Neuronal stem cell (in vitro differentiated cells): ENCODE measurements around the gene TBC1D16.

ENCODE experiments used
- DNase-seq: peaks from one replicate; pipeline ENCODE4 v3.0.0-alpha.2; 2013; ENCODE audit warnings: low spot score
- H2AFZ ChIP-seq: one replicate; pipeline ENCODE4 v1.6.1; 2013; ENCODE audit warnings: mild to moderate bottlenecking, low read length, inconsistent platforms
- H2AK5ac ChIP-seq: 2 replicates; pipeline ENCODE4 v1.6.1; 2013; ENCODE audit warnings: low read depth, mild to moderate bottlenecking, inconsistent platforms, low read length, moderate library complexity, mixed read lengths
- H2BK120ac ChIP-seq: 2 replicates; pipeline ENCODE4 v1.6.1; 2013; ENCODE audit warnings: low read depth, mild to moderate bottlenecking, inconsistent platforms, low read length, moderate library complexity, mixed read lengths
- H2BK12ac ChIP-seq: one replicate; pipeline ENCODE4 v1.6.1; 2013; ENCODE audit warnings: low read length, inconsistent platforms
- H2BK15ac ChIP-seq: 2 replicates; pipeline ENCODE4 v1.6.1; 2013; ENCODE audit warnings: mild to moderate bottlenecking, low read length, inconsistent platforms, mixed read lengths
- H2BK5ac ChIP-seq: one replicate; pipeline ENCODE4 v1.6.1; 2013; ENCODE audit warnings: inconsistent platforms, mild to moderate bottlenecking, low read length, moderate library complexity
- H3K14ac ChIP-seq: one replicate; pipeline ENCODE4 v1.6.1; 2013; ENCODE audit warnings: low read length, inconsistent platforms
- H3K18ac ChIP-seq: 2 replicates; pipeline ENCODE4 v1.6.1; 2013; ENCODE audit warnings: low read length, inconsistent platforms
- H3K23ac ChIP-seq: 2 replicates; pipeline ENCODE4 v1.6.1; 2013; ENCODE audit warnings: low read depth, mild to moderate bottlenecking, mixed read lengths, low read length, inconsistent platforms; ENCODE audit not compliant: poor library complexity
- H3K27ac ChIP-seq: replicated peaks from 3 replicates; pipeline ENCODE4 v1.5.1; 2013; ENCODE audit warnings: low read length, inconsistent platforms
- H3K27me3 ChIP-seq, 3 experiments: 2 replicates each; pipeline ENCODE4 v1.6.1; 2013; ENCODE audit warnings: low read length in 3 of 3, mild to moderate bottlenecking in 2 of 3, inconsistent platforms in 1 of 3, low read depth in 1 of 3, mixed read lengths in 1 of 3, moderate library complexity in 1 of 3; ENCODE audit not compliant: control insufficient read depth in 3 of 3, insufficient read depth in 3 of 3
- H3K36me3 ChIP-seq, 2 donors: replicated peaks in 1 of 2; 2 replicates each; pipeline ENCODE4 v1.6.1; 2013; ENCODE audit warnings: low read length in 2 of 2; ENCODE audit not compliant: control insufficient read depth in 2 of 2, insufficient read depth in 2 of 2
- H3K4ac ChIP-seq: 2 replicates; pipeline ENCODE4 v1.6.1; 2013; ENCODE audit warnings: inconsistent platforms, mild to moderate bottlenecking, low read length, moderate library complexity
- H3K4me1 ChIP-seq, 2 donors: 1 replicate in 1 of 2; 2 replicates in 1 of 2; pipeline ENCODE4 v1.6.1; 2013; ENCODE audit warnings: low read length in 2 of 2, low read depth in 1 of 2; ENCODE audit not compliant: control insufficient read depth in 2 of 2, insufficient read depth in 1 of 2
- H3K4me2 ChIP-seq: one replicate; pipeline ENCODE4 v1.6.1; 2013; ENCODE audit warnings: mild to moderate bottlenecking, low read length, inconsistent platforms; ENCODE audit not compliant: insufficient read depth, poor library complexity, severe bottlenecking
- H3K4me3 ChIP-seq, 2 donors: 2 replicates each; pipeline ENCODE4 v1.5.1; 2013; ENCODE audit warnings: low read length in 2 of 2, mild to moderate bottlenecking in 2 of 2, inconsistent platforms in 1 of 2, moderate library complexity in 1 of 2
- H3K79me1 ChIP-seq: one replicate; pipeline ENCODE4 v1.6.1; 2013; ENCODE audit warnings: low read depth, mild to moderate bottlenecking, inconsistent platforms, low read length, moderate library complexity
- H3K9ac ChIP-seq: one replicate; pipeline ENCODE4 v1.6.1; 2013; ENCODE audit warnings: mild to moderate bottlenecking, low read depth, low read length, inconsistent platforms; ENCODE audit not compliant: poor library complexity
- H3K9me3 ChIP-seq, 2 donors: replicated peaks in 1 of 2; 2 replicates each; pipeline versions ENCODE3 to v1.6.1; 2013; ENCODE audit warnings: low read length in 2 of 2, mild to moderate bottlenecking in 2 of 2, inconsistent platforms in 1 of 2, low read depth in 1 of 2, mixed read lengths in 1 of 2, moderate library complexity in 1 of 2; ENCODE audit not compliant: control insufficient read depth in 2 of 2, insufficient read depth in 1 of 2
- H4K8ac ChIP-seq: one replicate; pipeline ENCODE4 v1.6.1; 2013; ENCODE audit warnings: low read depth, mild to moderate bottlenecking, inconsistent platforms, low read length, moderate library complexity
- H4K91ac ChIP-seq: one replicate; pipeline ENCODE4 v1.6.1; 2013; ENCODE audit warnings: low read length, low read depth, mild to moderate bottlenecking, inconsistent platforms; ENCODE audit not compliant: poor library complexity
- WGBS, 2 donors: extraction: QIAGEN DNeasy Blood & Tissue Kit; methylation state at CpG; one replicate each; pipeline ENCODE4 v1.1.7; 2013; ENCODE audit warnings: missing lambda C conversion rate in 2 of 2, mixed read lengths in 1 of 2; ENCODE audit not compliant: insufficient read length in 2 of 2, insufficient replicate concordance in 1 of 2; ENCODE audit errors: extremely low coverage in 2 of 2; 5-methylcytosine and 5-hydroxymethylcytosine counted together

The TBC1D16 gene

DNA sequence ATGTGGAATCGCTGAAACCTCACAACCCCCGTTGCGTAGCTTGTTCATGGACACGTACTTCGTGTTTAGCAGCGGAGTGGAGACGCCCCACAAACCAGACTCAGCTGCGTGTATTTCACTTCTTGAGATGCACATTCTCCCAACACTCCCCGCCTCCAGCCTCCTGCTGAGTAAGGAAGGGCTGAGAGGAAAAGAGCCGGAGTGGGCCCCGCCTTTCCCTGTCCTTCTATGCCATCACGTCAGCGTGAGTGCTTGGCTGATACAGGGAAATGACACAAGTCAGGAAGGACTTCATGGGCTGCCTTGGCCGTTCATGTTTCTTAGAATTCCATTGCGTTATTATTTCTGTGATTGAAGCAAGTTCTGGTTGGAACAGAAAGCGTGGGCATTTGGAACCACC, 127.8 kb downstream of the TBC1D16 start:
- H3K4me3 ChIP-seq: no peak overlapping the region
- H2BK15ac ChIP-seq: peak overlapping the region; percentile 17
- H3K14ac ChIP-seq: no peak overlapping the region
- H2AFZ ChIP-seq: peak overlapping the region; percentile 40
- H3K4me1 ChIP-seq: peaks cover 5 to 7% of the 10 kb centered on the region in 2 donors
- no peak overlapping the region for H3K27ac ChIP-seq
- H3K36me3 ChIP-seq: no peaks in the 10 kb centered on the region
- H2BK12ac ChIP-seq: no peak overlapping the region
- no peak for DNase-seq
- no peak overlapping the region for H2BK5ac ChIP-seq
- no peak overlapping the region for H3K18ac ChIP-seq
- H3K23ac ChIP-seq: no peak overlapping the region
- no CpG with 5 or more reads among the region's 16 CpGs for WGBS, 2 donors
- no peak overlapping the region for H2AK5ac ChIP-seq
- peaks cover 0 to 28% (median 0%) of the 10 kb centered on the region in 3 experiments for H3K27me3 ChIP-seq
- no peak overlapping the region for H3K9ac ChIP-seq
- H4K91ac ChIP-seq: no peak overlapping the region
- H4K8ac ChIP-seq: no peak overlapping the region
- H2BK120ac ChIP-seq: no peak overlapping the region
- no peaks in the 10 kb centered on the region for H3K9me3 ChIP-seq
- H3K4ac ChIP-seq: no peak overlapping the region
- H3K4me2 ChIP-seq: no peak overlapping the region
- H3K79me1 ChIP-seq: no peaks in the 10 kb centered on the region

- H3K36me3 ChIP-seq: no peaks in the 10 kb centered on the region
- peaks cover 0 to 27% (median 0%) of the 10 kb centered on the region in 3 experiments for H3K27me3 ChIP-seq
- H3K4me3 ChIP-seq: no peak overlapping the region
Measured at GRCh38 chr17:79907217-79907715, 128.4 kb downstream of the TBC1D16 start.

GRCh38 chr17:79905832-79906231, 129.8 kb downstream of the TBC1D16 start:
- Histone ChIP-seq H3K9me3 (no peaks in the 10 kb centered on the region), H3K14ac (no peak overlapping the region), H2BK15ac (no peak overlapping the region), H4K91ac (no peak overlapping the region), H3K36me3 (no peaks in the 10 kb centered on the region), H2AFZ (no peak overlapping the region), H2BK5ac (no peak overlapping the region), H3K4me1 (peaks cover 5 to 7% of the 10 kb centered on the region in 2 donors), H3K27me3 (peaks cover 0 to 19% (median 2%) of the 10 kb centered on the region in 3 experiments), H3K23ac (no peak overlapping the region), H3K4ac (no peak overlapping the region), H3K27ac (no peak overlapping the region), H3K9ac (no peak overlapping the region), H3K4me3 (no peak overlapping the region), H2BK12ac (no peak overlapping the region), H4K8ac (no peak overlapping the region), H3K4me2 (no peak overlapping the region), H3K18ac (no peak overlapping the region), H2AK5ac (no peak overlapping the region), H3K79me1 (no peaks in the 10 kb centered on the region), H2BK120ac (no peak overlapping the region)
- DNase-seq: no peak
- WGBS, 2 donors: no CpG with 5 or more reads among the region's 8 CpGs

More at GRCh38 chr17:79907217-79907715, 128.4 kb downstream of the TBC1D16 start:
- Histone ChIP-seq H4K8ac (no peak overlapping the region), H2BK5ac (no peak overlapping the region), H2BK15ac (no peak overlapping the region), H2AK5ac (no peak overlapping the region), H3K4me1 (peaks cover 5 to 7% of the 10 kb centered on the region in 2 donors), H2AFZ (no peak overlapping the region), H3K14ac (peak overlapping the region; percentile 72), H3K9me3 (no peaks in the 10 kb centered on the region), H3K27ac (no peak overlapping the region), H3K4me2 (no peak overlapping the region), H4K91ac (no peak overlapping the region), H3K23ac (no peak overlapping the region), H2BK12ac (no peak overlapping the region), H3K9ac (no peak overlapping the region), H3K4ac (no peak overlapping the region), H2BK120ac (no peak overlapping the region), H3K18ac (no peak overlapping the region), H3K79me1 (no peaks in the 10 kb centered on the region)
- no CpG with 5 or more reads among the region's 11 CpGs for WGBS, 2 donors
- no peak for DNase-seq

GRCh38 chr17:79904865-79905264, 130.8 kb downstream of the TBC1D16 start:
- Histone ChIP-seq H2AFZ (no peak overlapping the region), H3K4ac (no peak overlapping the region), H4K8ac (no peak overlapping the region), H2BK15ac (no peak overlapping the region), H3K9ac (no peak overlapping the region), H3K23ac (no peak overlapping the region), H3K9me3 (peaks cover 0 to 3% of the 10 kb centered on the region in 2 donors), H3K4me3 (no peak overlapping the region), H3K14ac (no peak overlapping the region), H3K27ac (no peak overlapping the region), H3K27me3 (peaks cover 0 to 13% (median 2%) of the 10 kb centered on the region in 3 experiments), H4K91ac (no peak overlapping the region), H3K79me1 (no peaks in the 10 kb centered on the region), H3K4me2 (no peak overlapping the region), H3K4me1 (peaks cover 5 to 7% of the 10 kb centered on the region in 2 donors), H2BK120ac (no peak overlapping the region), H2AK5ac (no peak overlapping the region), H2BK12ac (no peak overlapping the region), H3K18ac (no peak overlapping the region), H2BK5ac (no peak overlapping the region), H3K36me3 (no peaks in the 10 kb centered on the region)
- DNase-seq: no peak
- WGBS, 2 donors: no CpG with 5 or more reads among the region's 9 CpGs
